Right atrium auricular region (tissue), 2 donors: Measurements from ENCODE around the gene NABP2. TPM values are rescaled to one million over a fixed set of nuclear protein-coding genes. Genes with fewer than 3 reads are reported as not detected.
"Not testable (repeated sequence)": the region's sequence is repeated elsewhere in the genome, so short reads cannot be mapped to it uniquely, and the experiment has no call there.

Experiments used
- DNase-seq: peaks from one replicate; pipeline ENCODE4 v3.0.0-alpha.2; 2019; ENCODE audit warnings: low spot score
- H3K27ac ChIP-seq, 2 donors: fragments of 200-600 bp; sonication (generic); 1 replicate in 1 of 2; 2 replicates in 1 of 2; pipeline ENCODE4 v1.5.1; 2016 to 2019
- H3K27me3 ChIP-seq, 2 donors: fragments of 200-600 bp; sonication (generic); one replicate each; pipeline versions ENCODE4 v1.5.1 to v1.6.0; 2017 to 2019
- H3K36me3 ChIP-seq: fragments of 200-600 bp; sonication (generic); one replicate; pipeline ENCODE4 v1.5.1; 2016
- H3K4me1 ChIP-seq, 2 donors: fragments of 200-600 bp; sonication (generic); one replicate each; pipeline versions ENCODE4 v1.5.1 to v1.6.0; 2017 to 2019
- H3K4me3 ChIP-seq, 2 donors: fragments of 200-600 bp; sonication (generic); 1 replicate in 1 of 2; 2 replicates in 1 of 2; pipeline ENCODE4 v1.5.1; 2017 to 2019; ENCODE audit warnings: mild to moderate bottlenecking in 1 of 2, moderate library complexity in 1 of 2
- H3K9me3 ChIP-seq, 2 donors: fragments of 200-600 bp; sonication (generic); one replicate each; pipeline ENCODE4 v1.5.1; 2019
- total RNA-seq, 2 donors: library from RNA; depleted of rRNA; stranded (reverse); fragments of >200 nt; gene quantifications; one replicate each; pipeline ENCODE4 v1.1.0, GENCODE V29; 2016
- TF ChIP-seq, protein P1 (sequence below), 2 donors: fragments of 200-600 bp; sonication (generic); IDR thresholded peaks; one replicate each; pipeline ENCODE4 v1.5.1; 2019; ENCODE audit warnings: antibody characterized with exemption in 2 of 2

Gene NABP2
- total RNA-seq, 2 donors from 2014 or later = 19.7 to 23.6 TPM

DNA sequence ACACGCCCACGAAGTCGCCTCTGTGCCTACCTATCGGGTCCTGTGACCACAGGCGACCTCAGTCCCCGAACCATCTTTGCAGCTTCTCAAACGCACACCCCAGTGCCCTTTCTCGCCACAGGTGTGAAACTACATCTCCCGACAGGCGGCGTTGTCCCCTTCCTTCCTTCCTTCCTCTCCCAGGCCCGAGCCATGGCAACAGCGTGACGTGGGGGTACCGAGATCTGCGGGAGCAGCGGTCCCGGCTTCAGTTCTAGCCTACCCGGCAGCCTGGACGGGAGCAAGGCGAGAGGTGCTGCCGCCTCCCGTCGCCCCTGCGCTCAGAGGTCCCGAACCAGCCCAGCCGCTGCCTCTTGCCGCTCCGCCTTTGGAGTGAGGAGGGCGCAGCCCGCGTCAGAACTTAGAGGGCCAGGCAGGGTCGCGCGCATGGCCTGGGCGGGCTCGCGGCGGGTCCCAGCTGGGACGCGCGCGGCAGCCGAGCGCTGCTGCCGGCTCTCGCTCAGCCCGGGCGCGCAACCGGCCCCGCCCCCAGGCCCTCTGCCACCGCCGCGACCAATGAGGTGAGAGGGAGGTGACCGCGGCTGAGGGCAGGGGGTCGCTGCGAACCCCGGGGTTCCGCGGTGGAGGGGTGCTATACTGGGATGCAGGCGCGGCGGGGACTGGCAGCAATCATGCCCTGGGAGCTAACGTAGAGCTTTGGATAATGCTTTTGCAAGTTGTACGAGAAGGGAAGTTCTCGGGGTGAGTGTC lies 42.7 kb downstream of the NABP2 start, which contains the start of gene COQ10A:
Gene COQ10A, plus strand, starts transcription at position 250 of the 750 bp plus-strand sequence. Its CDS starts 177 bp downstream, at position 427.
- Histone ChIP-seq H3K27me3 (no peaks in the 10 kb centered on the region), H3K9me3 (no peaks in the 10 kb centered on the region), H3K27ac (peak within 1 kb of the TSS; percentile 94 to 95), H3K4me3 (peak within 1 kb of the TSS; percentile 57 to 67), H3K36me3 (peaks cover 5% of the 10 kb centered on the region), H3K4me1 (peaks cover 0 to 37% of the 10 kb centered on the region in 2 donors)
- TF ChIP-seq, protein P1, sequence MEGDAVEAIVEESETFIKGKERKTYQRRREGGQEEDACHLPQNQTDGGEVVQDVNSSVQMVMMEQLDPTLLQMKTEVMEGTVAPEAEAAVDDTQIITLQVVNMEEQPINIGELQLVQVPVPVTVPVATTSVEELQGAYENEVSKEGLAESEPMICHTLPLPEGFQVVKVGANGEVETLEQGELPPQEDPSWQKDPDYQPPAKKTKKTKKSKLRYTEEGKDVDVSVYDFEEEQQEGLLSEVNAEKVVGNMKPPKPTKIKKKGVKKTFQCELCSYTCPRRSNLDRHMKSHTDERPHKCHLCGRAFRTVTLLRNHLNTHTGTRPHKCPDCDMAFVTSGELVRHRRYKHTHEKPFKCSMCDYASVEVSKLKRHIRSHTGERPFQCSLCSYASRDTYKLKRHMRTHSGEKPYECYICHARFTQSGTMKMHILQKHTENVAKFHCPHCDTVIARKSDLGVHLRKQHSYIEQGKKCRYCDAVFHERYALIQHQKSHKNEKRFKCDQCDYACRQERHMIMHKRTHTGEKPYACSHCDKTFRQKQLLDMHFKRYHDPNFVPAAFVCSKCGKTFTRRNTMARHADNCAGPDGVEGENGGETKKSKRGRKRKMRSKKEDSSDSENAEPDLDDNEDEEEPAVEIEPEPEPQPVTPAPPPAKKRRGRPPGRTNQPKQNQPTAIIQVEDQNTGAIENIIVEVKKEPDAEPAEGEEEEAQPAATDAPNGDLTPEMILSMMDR (IDR thresholded peaks at IDR 0.05) = peak; percentile 25 to 77
- DNase-seq = peak; percentile 92

GRCh38 chr12:56267443-56268071 lies 43.4 kb downstream of the NABP2 start:
- peak overlapping the region; percentile 57 to 67 for H3K4me3 ChIP-seq
- H3K27me3 ChIP-seq = no peaks in the 10 kb centered on the region
- H3K36me3 ChIP-seq = peaks cover 12% of the 10 kb centered on the region
- peak overlapping the region; percentile 94 to 95 for H3K27ac ChIP-seq
- peaks cover 0 to 37% of the 10 kb centered on the region in 2 donors for H3K4me1 ChIP-seq
- no peak for DNase-seq
- TF ChIP-seq, protein P1 (IDR thresholded peaks at IDR 0.05) = no peak
- no peaks in the 10 kb centered on the region for H3K9me3 ChIP-seq

DNA sequence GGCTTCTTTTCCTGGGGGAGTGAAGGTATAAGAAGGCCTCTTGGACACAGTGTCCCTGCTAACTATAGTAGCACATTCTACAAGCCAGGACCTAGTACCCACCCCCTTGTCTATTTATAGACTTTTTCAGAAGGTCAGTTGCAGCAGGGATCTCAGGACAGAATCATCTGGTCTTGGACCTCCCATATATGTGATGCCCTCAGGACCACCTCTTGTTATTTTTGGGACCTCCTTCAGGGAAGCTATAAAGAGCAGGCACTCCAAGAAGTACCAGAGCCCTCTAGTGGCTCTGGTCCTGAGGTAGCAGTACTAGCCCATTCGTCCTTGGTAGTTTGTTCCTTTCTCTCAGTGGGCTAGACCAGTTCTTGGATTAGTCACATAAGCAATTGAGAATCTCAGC lies 46.9 kb downstream of the NABP2 start:
- TF ChIP-seq, protein P1 (IDR thresholded peaks at IDR 0.05) = peak in 1 of 2 donors; percentile 54
- DNase-seq = no peak
- Histone ChIP-seq H3K4me3 (no peak overlapping the region), H3K27me3 (no peaks in the 10 kb centered on the region), H3K27ac (peak overlapping the region; percentile 79 to 94), H3K36me3 (peaks cover 47% of the 10 kb centered on the region), H3K4me1 (peaks cover 0 to 32% of the 10 kb centered on the region in 2 donors), H3K9me3 (no peaks in the 10 kb centered on the region)

DNA sequence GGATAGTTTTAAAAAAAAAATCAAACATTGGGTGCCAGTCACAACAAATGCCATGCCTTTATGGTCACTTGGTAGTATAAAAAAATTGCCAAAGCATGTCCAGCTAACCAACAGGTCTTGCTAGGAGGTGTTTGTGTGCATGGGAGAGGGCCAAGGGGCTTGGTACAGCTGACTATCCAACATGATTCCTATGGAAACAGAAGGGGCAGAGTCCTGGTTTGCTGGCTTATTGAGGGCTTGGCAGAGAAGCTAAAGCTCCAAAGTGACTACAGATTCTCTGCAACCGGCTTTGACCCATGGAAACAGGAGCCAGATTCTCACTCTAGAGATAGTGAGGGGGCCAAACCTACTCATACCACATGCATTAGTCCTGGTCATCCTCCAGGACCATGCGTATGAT lies 48.3 kb downstream of the NABP2 start:
- DNase-seq, H3K4me3 ChIP-seq, H3K27me3 ChIP-seq, H3K9me3 ChIP-seq: not testable (repeated sequence)
- peaks cover 0 to 26% of the 10 kb centered on the region in 2 donors for H3K4me1 ChIP-seq
- H3K36me3 ChIP-seq = peaks cover 59% of the 10 kb centered on the region
- peak overlapping the region; percentile 79 for H3K27ac ChIP-seq

- Histone ChIP-seq H3K4me1 (peaks cover 0 to 13% of the 10 kb centered on the region in 2 donors), H3K36me3 (peaks cover 77% of the 10 kb centered on the region), H3K27ac (no peak overlapping the region)
Observed at GRCh38 chr12:56274299-56274698, 50.2 kb downstream of the NABP2 start.

GRCh38 chr12:56278905-56279304 lies 54.8 kb downstream of the NABP2 start:
- DNase-seq = no peak
- TF ChIP-seq, protein P1 (IDR thresholded peaks at IDR 0.05) = no peak
- H3K9me3 ChIP-seq = no peaks in the 10 kb centered on the region
- H3K4me3 ChIP-seq = no peak overlapping the region
- H3K27ac ChIP-seq = no peak overlapping the region
- no peaks in the 10 kb centered on the region for H3K27me3 ChIP-seq
- H3K36me3 ChIP-seq = peaks cover 96% of the 10 kb centered on the region
- H3K4me1 ChIP-seq = no peaks in the 10 kb centered on the region

More at GRCh38 chr12:56274299-56274698, 50.2 kb downstream of the NABP2 start:
- H3K4me3 ChIP-seq = no peak overlapping the region
- DNase-seq = no peak
- H3K9me3 ChIP-seq = no peaks in the 10 kb centered on the region
- TF ChIP-seq, protein P1 (IDR thresholded peaks at IDR 0.05) = no peak
- no peaks in the 10 kb centered on the region for H3K27me3 ChIP-seq
